GM19193 (cell line): ENCODE data around the gene PRDM15.

ENCODE experiments used
- POLR2A ChIP-seq: IDR thresholded peaks from 4 replicates; pipeline ENCODE4 v1.6.1; 2011; ENCODE audit not compliant: insufficient read depth, insufficient read length; ENCODE audit errors: extremely low read depth

Gene PRDM15

DNA sequence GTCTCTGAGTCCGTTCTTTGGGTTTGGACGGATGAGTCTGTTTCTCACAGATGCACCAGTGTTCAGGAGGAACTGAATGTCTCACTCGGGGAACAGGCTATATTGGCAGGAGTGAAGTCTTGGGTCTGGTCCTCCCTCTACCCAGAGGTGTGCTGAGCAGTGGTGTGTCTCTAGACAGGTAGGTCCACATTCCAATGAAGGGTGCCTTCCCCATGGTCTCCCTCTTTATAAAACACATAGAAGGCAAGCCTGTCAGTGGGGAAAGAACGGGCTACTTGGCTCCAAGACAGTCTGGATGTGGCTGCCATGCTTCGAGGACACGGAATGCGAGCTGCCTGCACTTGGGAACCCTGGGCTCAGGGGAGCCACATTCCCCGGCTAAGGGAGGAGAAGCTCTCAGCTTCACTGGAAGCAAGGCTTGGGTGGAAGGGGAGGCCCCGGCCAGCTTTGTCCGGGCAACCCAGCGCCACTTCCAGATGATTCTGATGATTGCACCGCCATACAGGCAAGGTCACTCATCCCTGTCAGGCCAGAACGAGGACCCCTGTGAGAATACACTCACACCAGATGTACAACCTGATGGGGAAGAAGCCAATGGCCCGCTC is 82.6 kb downstream of the PRDM15 start:
- TF ChIP-seq POLR2A: no peak

DNA sequence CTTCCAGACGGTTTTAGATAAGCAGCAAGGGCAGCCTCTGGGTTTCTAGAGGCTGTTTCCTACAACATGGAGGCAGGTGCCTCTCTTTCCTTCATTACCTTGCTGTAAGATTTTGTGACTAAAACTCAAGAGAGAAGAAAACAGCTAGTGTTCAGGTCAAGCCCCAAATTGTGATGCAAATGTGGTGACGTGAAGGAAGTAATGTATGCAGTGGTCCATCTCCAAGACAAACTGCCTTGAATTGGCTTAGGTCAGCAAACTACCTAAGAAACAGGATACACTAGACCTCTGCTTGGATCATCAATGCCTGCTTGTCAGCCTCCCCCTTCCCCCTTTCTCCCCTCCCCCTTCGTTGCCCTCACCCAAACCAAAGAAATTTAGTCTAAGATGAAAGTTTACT is 83.4 kb downstream of the PRDM15 start:
- no peak for TF ChIP-seq POLR2A

DNA sequence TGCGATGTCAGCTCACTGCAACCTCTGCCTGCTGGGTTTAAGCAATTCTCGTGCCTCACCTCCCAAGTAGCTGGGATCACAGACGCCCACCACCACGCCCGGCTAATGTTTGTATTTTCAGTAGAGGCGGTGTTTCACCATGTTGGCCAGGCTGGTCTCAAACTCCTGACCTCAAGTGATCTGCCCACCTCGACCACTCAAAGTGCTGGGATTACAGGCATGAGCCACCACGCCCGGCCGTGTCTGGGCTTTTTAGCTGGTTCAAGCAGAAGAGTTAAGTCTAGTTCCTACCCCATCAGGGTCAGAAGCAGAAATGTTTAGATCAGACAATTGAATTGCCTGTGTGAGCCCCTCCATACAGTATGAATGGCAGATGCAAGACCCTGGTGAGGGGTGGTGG is 84.5 kb downstream of the PRDM15 start:
- TF ChIP-seq POLR2A: no peak

DNA sequence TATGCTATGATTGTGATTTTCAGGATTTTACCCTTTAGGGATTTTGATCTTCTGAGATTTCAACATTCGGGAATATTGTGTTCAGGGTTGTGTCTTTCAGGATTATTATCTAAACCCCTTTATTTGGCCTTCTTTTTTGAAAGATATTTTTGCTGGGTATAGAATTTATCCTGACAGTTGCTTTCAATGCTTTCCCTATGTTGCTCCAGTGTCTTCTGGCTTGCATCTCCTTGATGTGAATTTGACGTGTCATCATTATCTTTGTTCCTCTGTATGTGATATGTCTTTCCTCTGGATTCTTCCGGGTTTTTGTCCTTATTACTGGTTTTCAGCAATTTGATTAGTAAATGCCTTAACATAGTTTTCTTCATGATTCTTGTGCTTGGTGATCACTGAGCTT is 86.4 kb downstream of the PRDM15 start:
- no peak for TF ChIP-seq POLR2A

DNA sequence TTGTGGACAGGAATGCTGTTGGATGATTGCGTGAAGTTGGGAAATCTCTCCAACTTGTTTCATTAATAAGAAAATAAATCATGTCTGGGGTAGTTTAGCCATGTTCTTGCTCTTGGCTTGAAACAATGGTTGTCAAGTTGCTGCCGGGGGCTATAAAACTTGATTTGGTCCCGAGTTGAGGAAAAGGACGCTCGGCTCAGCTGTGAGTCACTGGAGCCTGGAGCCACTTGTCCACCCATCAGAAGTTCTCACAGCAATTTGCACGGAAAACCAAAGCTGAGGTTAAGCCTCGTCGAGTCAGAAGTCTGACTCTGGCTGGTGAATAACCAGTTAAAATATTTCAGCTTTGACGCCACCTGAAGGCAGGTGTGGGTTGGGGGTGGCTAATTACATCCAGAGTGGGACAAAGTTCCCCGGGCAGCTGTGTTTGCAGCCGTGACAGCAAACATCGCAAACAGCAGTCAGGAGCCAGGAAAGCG is 92.6 kb downstream of the PRDM15 start:
- no peak for TF ChIP-seq POLR2A

DNA sequence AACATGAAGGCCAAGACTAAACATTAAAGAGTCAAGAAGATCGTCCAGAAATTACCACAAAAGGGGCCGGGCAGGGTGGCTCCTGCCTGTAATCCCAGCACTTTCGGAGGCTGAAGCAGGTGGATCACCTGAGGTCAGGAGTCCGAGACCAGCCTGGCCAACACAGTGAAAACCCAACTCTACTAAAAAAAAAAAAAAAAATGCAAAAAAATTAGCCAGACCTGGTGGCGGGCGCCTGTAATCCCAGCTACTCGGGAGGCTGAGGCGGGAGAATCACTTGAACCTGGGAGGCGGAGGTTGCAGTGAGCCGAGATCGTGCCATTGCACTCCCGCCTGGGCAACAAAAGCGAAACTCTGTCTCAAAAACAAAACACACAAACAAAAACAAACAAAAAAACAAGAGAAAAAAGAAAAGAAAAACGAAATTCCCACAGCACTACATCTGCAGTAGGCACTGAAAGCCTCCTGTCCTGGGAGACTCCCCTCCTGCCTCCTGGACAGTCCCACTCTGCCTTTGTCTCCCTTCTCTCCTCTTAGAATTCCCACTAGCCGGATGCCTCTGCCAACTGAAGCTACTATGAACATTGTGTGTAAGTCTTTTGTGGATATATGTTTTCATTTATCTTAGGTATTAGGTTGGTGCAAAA is 94.6 kb downstream of the PRDM15 start:
- TF ChIP-seq POLR2A: no peak

DNA sequence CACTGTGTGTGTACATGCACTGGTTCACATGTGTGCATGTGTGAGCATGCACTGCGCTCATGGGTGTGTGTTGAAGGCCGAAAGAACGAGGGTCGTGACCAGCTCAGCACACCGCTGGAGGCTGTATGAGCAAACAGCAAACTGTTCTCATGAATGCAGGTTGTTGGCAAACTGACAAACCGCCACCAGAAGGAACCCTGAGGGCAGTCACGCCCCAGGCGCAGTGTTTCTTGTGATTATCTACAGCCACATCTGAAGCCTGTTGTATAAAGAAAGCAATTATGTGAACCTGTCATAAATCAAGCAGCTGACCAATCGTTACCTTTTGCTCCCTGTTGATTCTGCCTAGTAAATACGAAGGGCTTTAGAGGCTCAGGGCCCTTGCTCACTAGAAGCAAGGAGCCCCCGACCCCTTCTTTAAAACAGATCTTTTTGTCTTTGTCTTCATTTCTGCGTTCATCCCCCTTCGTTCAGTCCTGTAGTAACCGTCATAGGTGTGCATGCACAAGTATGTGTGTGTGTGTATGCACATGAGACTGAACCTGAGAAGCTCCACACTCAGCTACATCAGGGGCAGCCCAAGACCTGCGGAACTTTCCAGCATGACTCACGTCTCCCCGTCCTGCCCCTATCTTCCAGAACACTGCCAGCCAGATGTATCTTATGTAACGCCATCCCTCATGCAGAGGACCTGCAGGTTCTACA is 95.5 kb downstream of the PRDM15 start:
- TF ChIP-seq POLR2A: no peak

DNA sequence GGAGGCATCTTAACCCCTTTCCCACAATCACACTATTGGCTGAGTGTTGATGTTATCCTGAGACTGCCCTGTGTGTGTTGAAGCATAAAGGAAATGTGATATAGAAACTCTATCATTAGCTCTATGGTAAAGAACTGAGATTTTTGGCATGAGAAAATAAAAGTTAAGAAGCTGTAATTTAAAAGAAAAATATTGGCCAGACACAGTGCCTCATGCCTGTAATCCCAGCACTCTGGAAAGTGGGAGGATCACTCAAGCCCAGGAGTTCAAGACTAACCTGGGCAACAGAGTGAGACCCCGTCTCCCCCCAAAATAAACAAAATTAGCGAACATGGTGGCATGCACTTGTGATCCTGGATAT is 98.1 kb downstream of the PRDM15 start:
- TF ChIP-seq POLR2A: no peak

DNA sequence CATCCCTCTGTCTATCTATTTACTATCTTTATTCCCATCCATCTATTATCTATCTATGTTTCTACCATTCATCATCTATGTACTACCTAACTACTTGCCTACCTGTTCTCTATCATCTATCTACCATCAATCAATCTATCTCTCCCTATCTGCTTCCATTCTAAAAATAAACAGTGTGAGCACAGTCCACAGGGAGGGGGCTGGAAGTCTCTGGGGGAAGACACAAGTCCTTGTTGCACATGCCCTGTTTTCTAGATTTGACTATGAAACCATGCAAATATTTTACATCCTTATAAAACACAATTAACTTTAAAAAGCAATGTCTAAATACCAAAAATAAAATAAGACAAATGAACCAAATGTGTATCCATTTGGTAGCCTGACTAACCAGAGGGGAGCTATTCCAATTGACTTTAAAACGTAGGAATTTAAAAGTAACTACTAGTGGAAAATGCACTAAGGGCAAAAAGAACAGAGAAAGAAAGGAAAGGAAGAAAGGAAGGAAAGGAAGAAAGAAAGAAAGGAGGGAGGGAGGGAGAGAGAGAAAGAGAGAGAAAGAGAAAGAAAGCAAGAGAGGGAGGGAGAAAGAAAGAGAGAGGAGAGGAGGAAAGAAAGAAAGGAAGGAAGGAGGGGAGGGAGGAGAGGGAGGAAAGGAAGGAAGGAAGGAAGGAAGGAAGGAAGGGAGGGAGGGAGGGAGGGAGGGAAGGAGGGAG is 98.7 kb downstream of the PRDM15 start:
- TF ChIP-seq POLR2A: no peak

DNA sequence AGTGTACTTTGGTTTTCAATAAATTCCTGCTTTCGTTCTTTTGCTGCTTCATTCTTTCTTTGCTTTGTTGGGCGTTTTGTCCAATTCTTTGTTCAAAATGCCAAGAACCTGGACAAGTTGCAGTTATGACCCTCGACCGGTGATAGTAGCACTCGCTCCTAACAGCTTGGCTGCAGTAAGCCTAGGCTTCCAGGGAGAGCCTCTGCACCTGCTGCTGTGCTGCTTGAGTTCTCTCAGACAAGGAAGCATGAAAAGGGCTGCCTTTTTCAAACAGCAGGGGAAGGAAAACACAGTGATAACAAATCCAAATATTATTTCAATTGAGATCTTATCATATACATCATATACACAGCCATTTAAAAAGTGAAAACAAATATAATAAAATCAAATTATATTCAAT is 99.5 kb downstream of the PRDM15 start:
- no peak for TF ChIP-seq POLR2A

DNA sequence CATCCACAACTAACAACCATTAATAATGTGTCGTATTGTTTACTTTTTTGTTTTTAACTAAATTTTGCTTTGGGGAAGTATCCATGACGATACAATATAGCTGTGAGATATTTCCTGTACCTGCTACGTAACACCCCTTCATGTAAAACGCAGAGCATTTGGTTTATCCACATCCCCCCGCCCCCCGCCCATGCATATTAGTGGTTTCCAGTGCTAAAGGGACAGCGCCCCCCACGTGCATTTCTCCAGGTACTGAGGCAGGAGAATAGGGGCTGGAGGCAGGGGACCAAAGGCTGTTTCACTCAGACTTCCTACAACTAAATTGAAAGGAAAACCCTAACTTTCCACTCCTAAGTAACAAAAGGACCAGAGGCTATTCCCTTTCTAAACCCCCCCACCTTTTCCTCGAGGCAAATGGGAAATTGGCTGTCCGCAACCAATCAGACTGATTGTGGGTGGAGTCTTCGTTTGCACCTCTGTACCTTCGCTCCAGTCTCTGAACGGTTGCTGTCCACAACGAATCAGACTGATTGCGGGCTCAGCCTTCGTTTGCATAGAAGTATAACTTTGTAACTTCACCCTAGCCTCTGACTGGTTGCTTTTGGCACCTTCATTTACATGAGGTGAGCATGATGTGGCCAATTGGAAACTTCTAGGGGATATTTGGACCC is 100.1 kb downstream of the PRDM15 start:
- TF ChIP-seq POLR2A: no peak

DNA sequence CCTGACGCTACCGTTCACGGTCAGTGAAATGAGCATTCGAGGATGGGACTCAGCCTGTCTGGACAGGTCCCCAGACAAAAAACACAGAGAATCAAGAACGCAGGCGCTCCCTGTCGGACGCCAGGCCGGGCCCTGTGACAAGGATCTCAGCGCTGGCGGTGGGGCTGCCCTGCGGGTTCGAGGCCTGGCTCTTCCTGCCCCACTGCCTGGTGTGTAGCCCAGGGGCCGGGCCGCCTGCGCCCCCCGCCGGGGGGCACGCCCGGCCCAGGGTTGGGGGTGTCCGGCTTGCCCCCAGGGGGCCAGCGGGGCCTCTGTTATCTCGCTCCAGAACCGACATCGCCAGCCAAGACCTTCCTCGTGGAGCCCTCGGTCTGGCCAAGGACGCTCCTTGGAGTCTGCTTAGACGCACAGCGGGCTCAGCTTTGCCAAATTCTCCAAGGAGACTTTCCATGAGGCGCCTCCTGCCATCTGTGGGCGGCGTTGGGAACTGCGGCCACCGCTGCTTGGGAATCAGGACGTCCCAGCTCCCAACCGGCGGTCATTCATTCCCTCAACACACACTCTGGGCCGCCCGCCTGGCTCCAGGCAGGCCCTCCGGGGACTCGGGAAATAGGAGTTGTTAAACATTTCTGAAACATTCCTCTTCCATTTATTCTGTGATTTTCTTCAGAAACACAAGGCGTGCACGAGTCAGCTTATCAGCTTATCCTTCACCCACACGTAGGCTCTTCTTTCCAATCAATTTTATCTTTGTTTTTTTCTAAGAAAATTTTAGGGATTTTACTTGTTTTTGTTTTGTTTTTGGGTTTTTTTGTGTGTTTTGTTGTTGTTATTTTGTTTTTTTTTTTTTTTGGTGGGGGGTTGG is 101.0 kb downstream of the PRDM15 start:
- TF ChIP-seq POLR2A: no peak

DNA sequence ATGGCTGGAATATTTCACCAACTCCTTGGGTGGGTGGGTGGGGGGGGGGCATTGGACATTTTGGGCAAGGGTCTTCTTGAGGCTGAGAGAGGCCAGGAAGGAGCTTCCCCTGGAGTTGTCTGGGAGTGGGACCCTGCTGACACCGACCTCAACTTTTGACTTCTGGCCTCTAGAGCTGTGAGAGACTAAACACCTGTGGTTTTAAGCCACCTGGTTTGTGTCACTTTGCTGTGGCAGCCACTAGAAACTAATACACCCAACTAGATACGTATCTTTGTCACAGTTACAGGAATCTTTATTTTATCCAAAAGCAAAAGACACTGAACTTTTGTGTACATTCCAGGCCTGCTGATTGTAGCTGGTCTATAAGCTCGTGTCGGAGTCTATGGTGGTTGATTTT is 102.4 kb downstream of the PRDM15 start:
- TF ChIP-seq POLR2A: no peak

DNA sequence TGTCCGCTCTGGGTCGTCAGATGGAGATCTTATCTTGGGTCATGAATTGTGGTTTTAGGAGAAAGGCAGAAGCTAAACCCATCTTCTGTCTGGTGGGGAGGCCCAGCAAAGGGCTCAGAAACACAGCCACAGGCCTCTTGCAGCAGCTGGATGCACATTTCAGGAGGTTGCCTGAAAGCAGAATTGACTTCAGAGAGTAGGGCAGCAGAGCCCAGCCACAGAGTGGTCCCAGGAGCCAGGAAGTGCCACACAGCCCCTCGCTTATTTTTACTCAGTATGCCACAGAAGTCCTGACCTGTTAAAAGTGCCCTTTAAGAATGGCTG is 104.0 kb downstream of the PRDM15 start:
- TF ChIP-seq POLR2A: no peak
